GM12878 (cell line): ENCODE results near the gene DLG2. TPM values are rescaled to one million over a fixed set of nuclear protein-coding genes. Genes with fewer than 3 reads are reported as not detected.

ENCODE experiments used
- ATAC-seq: fragments of 200-7000 bp; cut with Tn5 transposase; 3 replicates; pipeline ENCODE4 v1.9.1; 2020; ENCODE audit warnings: mild to moderate bottlenecking, moderate library complexity
- BruUV-seq: library from RNA; stranded (reverse); fragments of 400-500 nt; replicated peaks from 2 replicates; lab custom pipeline; 2021; lab: Mats Ljungman, UMichigan
- CTCF ChIA-PET: fragments of 300-600 bp; sonication (Branson Sonifier 250); formaldehyde crosslinking; extraction: SDS; loops from one replicate; lab custom pipeline; 2021; ENCODE audit warnings: inconsistent platforms; lab: Yijun Ruan, JAX
- POLR2A ChIA-PET: fragments of 350-600 bp; formaldehyde crosslinking; extraction: SDS; loops from one replicate; lab custom pipeline; 2021; ENCODE audit warnings: inconsistent platforms; lab: Charles Lee
- RAD21 ChIA-PET: fragments of 300-600 bp; sonication (Branson Sonifier 250); formaldehyde crosslinking; loops from one replicate; lab custom pipeline; 2023; ENCODE audit warnings: antibody characterized with exemption; ENCODE audit not compliant: unreplicated experiment; lab: Charles Lee
- SMC1A ChIA-PET: fragments of 300-600 bp; sonication (Branson Sonifier 250); formaldehyde crosslinking; loops from one replicate; lab custom pipeline; 2023; ENCODE audit not compliant: unreplicated experiment, uncharacterized antibody; lab: Charles Lee
- DNase-seq: peaks from one replicate; pipeline ENCODE4 v3.0.0-alpha.2; 2011; ENCODE audit warnings: low read depth, low spot score
- FAIRE-seq: peaks from 3 replicates; lab custom pipeline; 2011; peaks lifted over from hg19 to GRCh38; lab: Jason Lieb, UNC
- H2AFZ ChIP-seq: 2 replicates; pipeline ENCODE4 v1.6.0; 2011; ENCODE audit warnings: low read depth, low read length, control low read depth; ENCODE audit not compliant: control insufficient read depth
- H3K27ac ChIP-seq: 2 replicates; pipeline ENCODE4 v1.5.1; 2011; ENCODE audit warnings: control low read depth; ENCODE audit not compliant: control insufficient read depth, insufficient read depth
- H3K27me3 ChIP-seq, 2 experiments: replicated peaks in 1 of 2; 2 replicates each; pipeline versions ENCODE4 v1.6.0 to v1.6.1; 2011; ENCODE audit warnings: low read length in 1 of 2; ENCODE audit not compliant: control insufficient read depth in 2 of 2, insufficient read depth in 2 of 2
- H3K36me3 ChIP-seq, 2 experiments: 2 replicates each; pipeline ENCODE4 v1.5.1; 2011; ENCODE audit warnings: low read length in 1 of 2; ENCODE audit not compliant: control insufficient read depth in 2 of 2, insufficient read depth in 2 of 2
- H3K4me1 ChIP-seq: 2 replicates; pipeline ENCODE4 v1.6.1; 2011; ENCODE audit warnings: mild to moderate bottlenecking, low read length, moderate library complexity, mixed read lengths; ENCODE audit not compliant: control insufficient read depth, insufficient read depth
- H3K4me2 ChIP-seq: 2 replicates; pipeline ENCODE4 v1.6.0; 2011; ENCODE audit warnings: control low read depth; ENCODE audit not compliant: control insufficient read depth, insufficient read depth
- H3K4me3 ChIP-seq: fragments of 200-600 bp; sonication (generic); 2 replicates; pipeline ENCODE4 v1.5.1; 2016
- H3K79me2 ChIP-seq: 2 replicates; pipeline ENCODE4 v1.6.0; 2011; ENCODE audit warnings: low read length; ENCODE audit not compliant: control insufficient read depth, insufficient read depth
- H3K9ac ChIP-seq: 2 replicates; pipeline ENCODE4 v1.8.0; 2011; ENCODE audit warnings: low read length, control low read depth, mixed read lengths; ENCODE audit not compliant: control insufficient read depth, insufficient read depth
- H3K9me3 ChIP-seq: replicated peaks from 3 replicates; pipeline ENCODE4 v1.5.1; 2011; ENCODE audit warnings: mild to moderate bottlenecking, low read length; ENCODE audit not compliant: control insufficient read depth, insufficient read depth
- H4K20me1 ChIP-seq: 2 replicates; pipeline ENCODE4 v1.6.0; 2011; ENCODE audit not compliant: control insufficient read depth, insufficient read depth
- BACH1 ChIP-seq: fragments of 450-650 bp; IDR thresholded peaks from 2 replicates; pipeline ENCODE4 v1.6.1; 2017; ENCODE audit warnings: mild to moderate bottlenecking, borderline replicate concordance
- BCL11A ChIP-seq: IDR thresholded peaks from 2 replicates; pipeline ENCODE4 v1.6.1; 2011; ENCODE audit warnings: low read depth, low read length
- CREM ChIP-seq: IDR thresholded peaks from 2 replicates; pipeline ENCODE4 v1.6.1; 2014; ENCODE audit warnings: antibody characterized with exemption, low read depth
- HCFC1 ChIP-seq: fragments of 150-350 bp; IDR thresholded peaks from 2 replicates; pipeline ENCODE4 v1.6.1; 2014; ENCODE audit warnings: low read length
- JUND ChIP-seq: IDR thresholded peaks from 2 replicates; pipeline ENCODE4 v1.6.1; 2012; ENCODE audit warnings: low read depth, mild to moderate bottlenecking, low read length, improper control_type of control experiment, moderate library complexity
- NFXL1 ChIP-seq: fragments of 450-650 bp; IDR thresholded peaks from 2 replicates; pipeline ENCODE4 v1.6.1; 2017; ENCODE audit warnings: antibody characterized with exemption, mild to moderate bottlenecking, borderline replicate concordance
- PML ChIP-seq: IDR thresholded peaks from 2 replicates; pipeline ENCODE4 v1.6.1; 2012; ENCODE audit warnings: low read length, inconsistent platforms
- TCF3 ChIP-seq: IDR thresholded peaks from 2 replicates; pipeline ENCODE4 v1.6.1; 2012; ENCODE audit warnings: low read depth, mild to moderate bottlenecking, low read length, borderline replicate concordance; ENCODE audit not compliant: insufficient read depth
- ZBED1 ChIP-seq: IDR thresholded peaks from 2 replicates; pipeline ENCODE4 v1.6.1; 2016; ENCODE audit warnings: borderline replicate concordance
- WGBS: methylation state at CpG from one replicate; pipeline ENCODE4 v1.1.6; 2016; ENCODE audit warnings: low lambda C conversion rate; ENCODE audit not compliant: insufficient replicate concordance, insufficient coverage; ENCODE audit errors: missing lambda C conversion rate; 5-methylcytosine and 5-hydroxymethylcytosine counted together
- in situ Hi-C: fragments of 300-500 bp; cut with MboI; formaldehyde crosslinking; loops from 9 replicates; pipeline ENCODE4 v1.14.3; 2018; ENCODE audit warnings: mixed read lengths
- intact Hi-C: fragments of 100-400 bp; cut with micrococcal nuclease; formaldehyde crosslinking; loops from one replicate; pipeline ENCODE4 v1.14.2; 2022; ENCODE audit not compliant: unreplicated experiment
- polyA plus RNA-seq, 11 experiments: library from polyadenylated mRNA; depleted of rRNA in 4 of 11; unstranded in 6 of 11; stranded (reverse) in 5 of 11; fragments of >200 nt; fragmentation: Nextera tagmentation in 4 of 11; fragmentation: Illumina TruSeq in 1 of 11; extraction: Ambion mirVana in 4 of 11; extraction: Trizol in 1 of 11; gene quantifications; 1 replicate in 1 of 11; 2 replicates in 10 of 11; pipeline versions ENCODE4 v1.2.1 to v1.2.3, GENCODE V29; 2011 to 2016; ENCODE audit warnings: inconsistent platforms in 2 of 11, missing spikeins in 2 of 11, low read depth in 1 of 11
- total RNA-seq, 4 experiments: library from RNA; depleted of rRNA in 3 of 4; stranded (reverse); fragments of >200 nt in 3 of 4; fragmentation: Illumina TruSeq in 1 of 4; extraction: Trizol in 1 of 4; gene quantifications; 2 replicates each; pipeline versions ENCODE4 v1.2.1 to v1.2.3, GENCODE V29; 2013 to 2021
- TF ChIP-seq, protein P1 (sequence below): fragments of 450-650 bp; IDR thresholded peaks from 2 replicates; pipeline ENCODE4 v1.6.1; 2018; ENCODE audit warnings: borderline replicate concordance, mild to moderate bottlenecking; ENCODE audit not compliant: partially characterized antibody

The DLG2 gene
- total and polyA plus RNA-seq, 10 of the 15 experiments (the other 5 are each of a cell fraction or from before 2014, with no cell fraction given), result 0.09 to 0.98 (median 0.35) TPM

DNA sequence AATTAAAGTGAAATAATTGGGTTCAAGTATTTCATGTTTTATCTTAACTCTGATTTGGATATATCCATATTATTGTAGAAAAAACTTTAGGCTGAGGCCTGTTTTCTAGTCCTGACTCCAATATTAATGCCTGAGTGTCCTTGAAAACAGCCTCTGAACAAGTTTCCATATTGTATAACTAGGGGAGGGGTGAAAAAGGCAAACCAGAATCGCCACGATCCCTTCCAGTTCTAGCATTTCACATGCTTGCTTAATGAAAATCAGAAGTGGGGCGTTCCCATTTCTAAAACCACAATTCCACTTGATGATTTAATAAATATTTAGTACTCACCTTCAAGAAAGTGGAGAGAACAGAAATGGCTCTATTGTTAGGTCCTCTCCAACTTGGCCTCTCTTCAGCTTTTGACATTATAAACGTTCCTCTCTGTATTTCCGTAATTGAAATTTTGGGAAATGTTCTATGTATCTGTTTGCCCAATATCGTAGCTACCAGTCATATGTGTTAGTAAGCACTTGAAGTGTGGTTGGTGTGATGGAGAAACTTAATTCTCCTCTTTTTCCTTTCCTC is 1779.6 kb downstream of the DLG2 start:
- H3K9me3 ChIP-seq, result no peaks in the 10 kb centered on the region
- no peak overlapping the region for H3K27ac ChIP-seq
- RAD21 ChIA-PET, result no interaction called here
- TF ChIP-seq JUND, result no peak
- no peak for TF ChIP-seq BACH1
- no peak for TF ChIP-seq BCL11A
- TF ChIP-seq ZBED1, result no peak
- TF ChIP-seq PML, result no peak
- TF ChIP-seq, protein P1, sequence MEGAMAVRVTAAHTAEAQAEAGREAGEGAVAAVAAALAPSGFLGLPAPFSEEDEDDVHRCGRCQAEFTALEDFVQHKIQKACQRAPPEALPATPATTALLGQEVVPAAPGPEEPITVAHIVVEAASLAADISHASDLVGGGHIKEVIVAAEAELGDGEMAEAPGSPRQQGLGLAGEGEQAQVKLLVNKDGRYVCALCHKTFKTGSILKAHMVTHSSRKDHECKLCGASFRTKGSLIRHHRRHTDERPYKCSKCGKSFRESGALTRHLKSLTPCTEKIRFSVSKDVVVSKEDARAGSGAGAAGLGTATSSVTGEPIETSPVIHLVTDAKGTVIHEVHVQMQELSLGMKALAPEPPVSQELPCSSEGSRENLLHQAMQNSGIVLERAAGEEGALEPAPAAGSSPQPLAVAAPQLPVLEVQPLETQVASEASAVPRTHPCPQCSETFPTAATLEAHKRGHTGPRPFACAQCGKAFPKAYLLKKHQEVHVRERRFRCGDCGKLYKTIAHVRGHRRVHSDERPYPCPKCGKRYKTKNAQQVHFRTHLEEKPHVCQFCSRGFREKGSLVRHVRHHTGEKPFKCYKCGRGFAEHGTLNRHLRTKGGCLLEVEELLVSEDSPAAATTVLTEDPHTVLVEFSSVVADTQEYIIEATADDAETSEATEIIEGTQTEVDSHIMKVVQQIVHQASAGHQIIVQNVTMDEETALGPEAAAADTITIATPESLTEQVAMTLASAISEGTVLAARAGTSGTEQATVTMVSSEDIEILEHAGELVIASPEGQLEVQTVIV, result no peak
- no peak for TF ChIP-seq NFXL1
- no peak for TF ChIP-seq TCF3
- TF ChIP-seq CREM, result no peak
- TF ChIP-seq HCFC1, result no peak
- ATAC-seq (no peak), DNase-seq (no peak), FAIRE-seq (no peak)
- WGBS, result 31% methylated on average over 6 of the region's 6 CpGs
- in situ Hi-C loops (no loop called here), intact Hi-C loops (no loop called here)
- no TSS peak for BruUV-seq
- H4K20me1 ChIP-seq, result no peaks in the 10 kb centered on the region
- peaks cover 0 to 3% of the 10 kb centered on the region in 2 experiments; a peak in 1 of 4 replicates for H3K27me3 ChIP-seq
- H3K4me1 ChIP-seq, result no peaks in the 10 kb centered on the region
- H3K4me2 ChIP-seq, result no peak overlapping the region
- H3K79me2 ChIP-seq, result no peaks in the 10 kb centered on the region
- CTCF ChIA-PET, result interaction anchor here (0.6 to 0.9 kb wide), 2 partner anchors 10 to 29 kb away, joined by 3 read pairs; no protein-coding TSS in a partner anchor
- H3K36me3 ChIP-seq, result no peaks in the 10 kb centered on the region
- H3K9ac ChIP-seq, result no peak overlapping the region
- POLR2A ChIA-PET, result no interaction called here
- H2AFZ ChIP-seq, result no peak overlapping the region
- no peak overlapping the region for H3K4me3 ChIP-seq
- SMC1A ChIA-PET, result interaction anchor here (1.0 kb wide), 1 partner anchor 9 kb away, joined by 4 read pairs; no protein-coding TSS in a partner anchor
